DMS114 treated with DMSO at 0.1 percent for 48 hours (cell line): Measurements from ENCODE around the gene LRP1.
"Not testable (repeated sequence)": the region's sequence is repeated elsewhere in the genome, so short reads cannot be mapped to it uniquely, and the experiment has no call there.

Source experiments
- DNase-seq: peaks from one replicate; lab custom pipeline; 2025; ENCODE audit not compliant: unreplicated experiment; lab: John Stamatoyannopoulos, UW

The LRP1 gene

GRCh38 chr12:57110104-57111030 is 17.9 kb upstream of the LRP1 start:
- DNase-seq: peak; percentile 54

GRCh38 chr12:57111031-57111734 is 17.1 kb upstream of the LRP1 start, which contains the start of gene STAT6:
Gene STAT6 (minus strand): TSS chr12:57111362. CDS start chr12:57108278, 3,084 bp downstream.
- DNase-seq: peak; percentile 43

- no peak for DNase-seq
These were observed 15.6 kb upstream of the LRP1 start for GRCh38 chr12:57112492-57113294.

GRCh38 chr12:57116580-57117281 is 11.6 kb upstream of the LRP1 start:
- DNase-seq: no peak

- no peak for DNase-seq
These were observed 9.5 kb upstream of the LRP1 start for GRCh38 chr12:57118711-57119271.

- DNase-seq: no peak
These were observed 8.8 kb upstream of the LRP1 start for GRCh38 chr12:57119294-57120085.

GRCh38 chr12:57120718-57121117 is 7.6 kb upstream of the LRP1 start:
- DNase-seq: not testable (repeated sequence)

GRCh38 chr12:57123813-57124212 is 4.5 kb upstream of the LRP1 start:
- no peak for DNase-seq

GRCh38 chr12:57124261-57124877 is 3.9 kb upstream of the LRP1 start:
- DNase-seq: peak; percentile 77

GRCh38 chr12:57126061-57126460 is 2.2 kb upstream of the LRP1 start:
- no peak for DNase-seq

GRCh38 chr12:57126561-57126960 is 1.7 kb upstream of the LRP1 start:
- DNase-seq: no peak

GRCh38 chr12:57127101-57127725 is 1.1 kb upstream of the LRP1 start:
- DNase-seq: no peak

- no peak for DNase-seq
These were observed 400 bp downstream of the LRP1 start for GRCh38 chr12:57128519-57129247.

- DNase-seq: no peak
These were observed 1.1 kb downstream of the LRP1 start for GRCh38 chr12:57129321-57129842.

GRCh38 chr12:57129889-57130288 is 1.6 kb downstream of the LRP1 start:
- DNase-seq: no peak

- no peak for DNase-seq
These were observed 2.7 kb downstream of the LRP1 start for GRCh38 chr12:57130941-57131340.

GRCh38 chr12:57131896-57132744 is 3.8 kb downstream of the LRP1 start:
- DNase-seq: no peak
